B cell (primary cell): Measurements from ENCODE around the gene SLC35F3. TPM values are rescaled to one million over a fixed set of nuclear protein-coding genes. Genes with fewer than 3 reads are reported as not detected.

Experiments
- ATAC-seq: fragments of 200-7000 bp; cut with Tn5 transposase; one replicate; pipeline ENCODE4 v1.10.0; 2021; ENCODE audit warnings: low read depth, mild to moderate bottlenecking, moderate number of reproducible peaks, moderate library complexity
- CTCF ChIA-PET: fragments of 350-600 bp; sonication (Branson Sonifier 250); formaldehyde crosslinking; loops from one replicate; lab custom pipeline; 2021; ENCODE audit warnings: antibody characterized with exemption, inconsistent platforms; lab: Charles Lee
- POLR2A ChIA-PET: fragments of 350-600 bp; sonication (Branson Sonifier 250); formaldehyde crosslinking; loops from one replicate; lab custom pipeline; 2021; ENCODE audit warnings: antibody characterized with exemption; lab: Charles Lee
- DNase-seq: peaks from one replicate; pipeline ENCODE4 v3.0.0; 2013
- H2AFZ ChIP-seq: 2 replicates; pipeline ENCODE4 v1.6.1; 2012; ENCODE audit warnings: mild to moderate bottlenecking, low read depth, low read length; ENCODE audit not compliant: insufficient read depth, poor library complexity, severe bottlenecking
- H3K27ac ChIP-seq, 2 donors: 1 replicate in 1 of 2; 2 replicates in 1 of 2; pipeline ENCODE4 v1.5.1; 2012 to 2013; ENCODE audit warnings: low read length in 2 of 2, mild to moderate bottlenecking in 2 of 2, moderate library complexity in 1 of 2
- H3K27me3 ChIP-seq, 4 experiments: fragments of 200-600 bp in 1 of 4; sonication (generic) in 1 of 4; replicated peaks in 1 of 4; 1 replicate in 2 of 4; 2 replicates in 2 of 4; pipeline versions ENCODE4 v1.6.1 to v1.7.0; 2013 to 2016; ENCODE audit warnings: low read length in 3 of 4, mild to moderate bottlenecking in 2 of 4, mixed read lengths in 1 of 4, moderate library complexity in 1 of 4; ENCODE audit not compliant: insufficient read depth in 4 of 4, control insufficient read depth in 3 of 4; ENCODE audit errors: control extremely low read depth in 1 of 4
- H3K36me3 ChIP-seq, 2 experiments: replicated peaks in 1 of 2; 1 replicate in 1 of 2; 2 replicates in 1 of 2; pipeline versions ENCODE4 v1.6.1 to v1.7.1; 2013; ENCODE audit warnings: low read length in 1 of 2; ENCODE audit not compliant: insufficient read depth in 2 of 2, control insufficient read depth in 1 of 2; ENCODE audit errors: control extremely low read depth in 1 of 2, extremely low read depth in 1 of 2
- H3K4me1 ChIP-seq, 2 donors: fragments of 200-600 bp in 1 of 2; sonication (generic) in 1 of 2; 1 replicate in 1 of 2; 2 replicates in 1 of 2; pipeline versions ENCODE4 v1.5.1 to v1.6.1; 2013 to 2017; ENCODE audit warnings: low read length in 2 of 2; ENCODE audit not compliant: control insufficient read depth in 2 of 2, insufficient read depth in 2 of 2
- H3K4me2 ChIP-seq: replicated peaks from 2 replicates; pipeline ENCODE3; 2012; ENCODE audit warnings: mild to moderate bottlenecking, low read depth, low read length; ENCODE audit not compliant: poor library complexity, severe bottlenecking
- H3K4me3 ChIP-seq, 5 experiments: fragments of 200-600 bp in 1 of 5; sonication (generic) in 1 of 5; 1 replicate in 3 of 5; 2 replicates in 2 of 5; pipeline versions ENCODE4 v1.5.1 to v1.7.0; 2011 to 2016; ENCODE audit warnings: low read length in 4 of 5, mild to moderate bottlenecking in 4 of 5, low read depth in 2 of 5, control low read depth in 1 of 5, moderate library complexity in 1 of 5; ENCODE audit not compliant: insufficient read depth in 1 of 5; ENCODE audit errors: control extremely low read depth in 1 of 5, extremely low read depth in 1 of 5
- H3K79me2 ChIP-seq: fragments of 200-600 bp; sonication (generic); one replicate; pipeline ENCODE4 v1.6.0; 2016; ENCODE audit warnings: low read length; ENCODE audit not compliant: control insufficient read depth, insufficient read depth
- H3K9ac ChIP-seq: fragments of 200-600 bp; sonication (generic); 2 replicates; pipeline ENCODE4 v1.6.1; 2017; ENCODE audit warnings: mild to moderate bottlenecking, low read length, moderate library complexity
- H3K9me3 ChIP-seq, 3 donors: one replicate each; pipeline versions ENCODE4 v1.6.1 to v1.7.1; 2013; ENCODE audit warnings: low read length in 2 of 3; ENCODE audit not compliant: control insufficient read depth in 2 of 3, insufficient read depth in 1 of 3; ENCODE audit errors: control extremely low read depth in 1 of 3
- H4K20me1 ChIP-seq: 2 replicates; pipeline ENCODE4 v1.6.0; 2012; ENCODE audit warnings: mild to moderate bottlenecking, low read length; ENCODE audit not compliant: insufficient read depth, control insufficient read depth, poor library complexity, severe bottlenecking
- H3K27ac Mint-ChIP-seq: one replicate; pipeline ENCODE4 v1.8.0; 2021; ENCODE audit warnings: mixed read lengths
- H3K27me3 Mint-ChIP-seq: one replicate; pipeline ENCODE4 v1.8.0; 2021; ENCODE audit warnings: mixed read lengths
- H3K4me1 Mint-ChIP-seq: one replicate; pipeline ENCODE4 v1.8.0; 2021; ENCODE audit warnings: mixed read lengths
- H3K4me3 Mint-ChIP-seq: one replicate; pipeline ENCODE4 v1.8.0; 2021; ENCODE audit warnings: mixed read lengths
- H3K9me3 Mint-ChIP-seq: one replicate; pipeline ENCODE4 v1.8.0; 2022; ENCODE audit warnings: mixed read lengths; ENCODE audit not compliant: insufficient read depth
- EZH2 ChIP-seq: IDR thresholded peaks from 2 replicates; pipeline ENCODE4 v1.6.1; 2012; ENCODE audit warnings: borderline replicate concordance, low read depth, mild to moderate bottlenecking, moderate library complexity, low read length; ENCODE audit not compliant: insufficient read depth, poor library complexity, severe bottlenecking
- WGBS: methylation state at CpG from one replicate; pipeline ENCODE4 v1.1.5; 2013; ENCODE audit warnings: missing lambda C conversion rate; ENCODE audit not compliant: insufficient coverage; 5-methylcytosine and 5-hydroxymethylcytosine counted together
- intact Hi-C: fragments of 100-400 bp; cut with micrococcal nuclease; formaldehyde crosslinking; loops from one replicate; pipeline ENCODE4 v1.10.0; 2022
- polyA plus RNA-seq: library from polyadenylated mRNA; depleted of rRNA; stranded (reverse); fragments of >200 nt; gene quantifications from 2 replicates; pipeline ENCODE4 v1.2.3, GENCODE V29; 2012
- total RNA-seq, 2 donors: library from RNA; stranded (reverse); fragments of 120-200 nt in 1 of 2; gene quantifications; 1 replicate in 1 of 2; 2 replicates in 1 of 2; pipeline versions ENCODE4 v1.2.3 to v1.2.4, GENCODE V29; 2013 to 2022
- TF ChIP-seq, protein P1 (sequence below): fragments of 200-600 bp; IDR thresholded peaks from one replicate; pipeline ENCODE4 v1.8.0; 2022; ENCODE audit warnings: antibody characterized with exemption, mild to moderate bottlenecking

The SLC35F3 gene
- total and polyA plus RNA-seq, 2 donors (not counting 1 experiment from before 2014, with no cell fraction given) = not detected

DNA sequence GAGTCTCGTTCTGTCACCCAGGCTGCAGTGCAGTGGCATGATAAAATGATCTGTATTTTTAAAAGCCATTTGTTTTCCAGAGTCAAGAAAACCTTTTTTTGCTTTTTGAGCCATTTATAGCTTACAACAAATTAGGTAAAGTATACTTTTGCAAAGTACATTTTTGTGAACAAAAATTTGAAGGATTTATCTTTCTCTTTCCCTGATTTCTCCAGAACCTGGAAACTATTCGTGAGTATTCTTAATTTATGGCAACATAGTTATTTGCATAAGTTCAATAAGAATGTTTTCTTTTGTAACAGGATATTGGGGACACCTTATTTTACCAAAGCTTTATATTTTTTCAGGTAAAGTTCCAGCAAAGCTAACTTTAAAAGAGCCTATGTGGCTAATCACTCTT lies 37.4 kb upstream of the SLC35F3 start:
- ATAC-seq (no peak), DNase-seq (no peak)
- WGBS = no CpG with 5 or more reads among the region's 2 CpGs
- H3K4me3 ChIP-seq = no peak overlapping the region
- H3K4me1 Mint-ChIP-seq = no peaks in the 10 kb centered on the region
- intact Hi-C loops = no loop called here
- CTCF ChIA-PET = no interaction called here
- H3K4me3 Mint-ChIP-seq = no peak overlapping the region
- H3K36me3 ChIP-seq = no peaks in the 10 kb centered on the region
- no peak overlapping the region for H3K4me2 ChIP-seq
- no peaks in the 10 kb centered on the region for H3K4me1 ChIP-seq
- H3K9me3 Mint-ChIP-seq = peaks cover 11% of the 10 kb centered on the region
- H3K27ac ChIP-seq = no peak overlapping the region
- no peaks in the 10 kb centered on the region for H3K79me2 ChIP-seq
- H3K27me3 ChIP-seq = no peaks in the 10 kb centered on the region
- TF ChIP-seq, protein P1, sequence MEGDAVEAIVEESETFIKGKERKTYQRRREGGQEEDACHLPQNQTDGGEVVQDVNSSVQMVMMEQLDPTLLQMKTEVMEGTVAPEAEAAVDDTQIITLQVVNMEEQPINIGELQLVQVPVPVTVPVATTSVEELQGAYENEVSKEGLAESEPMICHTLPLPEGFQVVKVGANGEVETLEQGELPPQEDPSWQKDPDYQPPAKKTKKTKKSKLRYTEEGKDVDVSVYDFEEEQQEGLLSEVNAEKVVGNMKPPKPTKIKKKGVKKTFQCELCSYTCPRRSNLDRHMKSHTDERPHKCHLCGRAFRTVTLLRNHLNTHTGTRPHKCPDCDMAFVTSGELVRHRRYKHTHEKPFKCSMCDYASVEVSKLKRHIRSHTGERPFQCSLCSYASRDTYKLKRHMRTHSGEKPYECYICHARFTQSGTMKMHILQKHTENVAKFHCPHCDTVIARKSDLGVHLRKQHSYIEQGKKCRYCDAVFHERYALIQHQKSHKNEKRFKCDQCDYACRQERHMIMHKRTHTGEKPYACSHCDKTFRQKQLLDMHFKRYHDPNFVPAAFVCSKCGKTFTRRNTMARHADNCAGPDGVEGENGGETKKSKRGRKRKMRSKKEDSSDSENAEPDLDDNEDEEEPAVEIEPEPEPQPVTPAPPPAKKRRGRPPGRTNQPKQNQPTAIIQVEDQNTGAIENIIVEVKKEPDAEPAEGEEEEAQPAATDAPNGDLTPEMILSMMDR = no peak
- TF ChIP-seq EZH2 = no peak
- POLR2A ChIA-PET = no interaction called here
- no peaks in the 10 kb centered on the region for H4K20me1 ChIP-seq
- H2AFZ ChIP-seq = no peak overlapping the region
- H3K9ac ChIP-seq = no peak overlapping the region
- no peaks in the 10 kb centered on the region for H3K9me3 ChIP-seq
- no peaks in the 10 kb centered on the region for H3K27me3 Mint-ChIP-seq
- H3K27ac Mint-ChIP-seq = no peak overlapping the region

DNA sequence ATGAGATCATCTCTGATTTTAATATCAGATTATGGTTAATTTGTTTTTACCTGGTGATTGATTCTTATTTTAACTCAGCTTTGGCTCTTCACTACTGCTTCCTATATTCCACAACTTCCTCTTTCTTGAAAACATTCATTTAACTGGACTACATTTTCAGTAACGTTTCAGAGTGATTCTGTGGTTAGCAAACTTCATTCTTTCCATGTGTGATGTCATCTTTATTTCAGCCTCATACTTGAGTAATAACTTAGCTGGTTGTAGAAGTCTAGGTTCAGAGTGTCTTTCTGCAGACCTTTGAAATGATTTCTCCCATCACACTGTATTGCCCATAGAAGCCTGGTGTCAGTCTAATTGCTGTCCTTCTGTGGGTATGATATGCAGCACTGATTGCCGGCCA lies 36.0 kb upstream of the SLC35F3 start:
- H3K4me1 ChIP-seq = no peaks in the 10 kb centered on the region
- Mint-ChIP-seq H3K27ac (no peak overlapping the region), H3K9me3 (peaks cover 11% of the 10 kb centered on the region), H3K4me3 (no peak overlapping the region), H3K27me3 (no peaks in the 10 kb centered on the region), H3K4me1 (no peaks in the 10 kb centered on the region)
- ATAC-seq = no peak
- 88% methylated on average over 1 of the region's 2 CpGs for WGBS
- H3K9me3 ChIP-seq = no peaks in the 10 kb centered on the region
- H3K4me3 ChIP-seq = no peak overlapping the region
- no peaks in the 10 kb centered on the region for H3K79me2 ChIP-seq
- intact Hi-C loops = no loop called here
- H3K36me3 ChIP-seq = no peaks in the 10 kb centered on the region
- no peaks in the 10 kb centered on the region for H4K20me1 ChIP-seq
- H3K27me3 ChIP-seq = no peaks in the 10 kb centered on the region
- H2AFZ ChIP-seq = no peak overlapping the region
- TF ChIP-seq, protein P1 = no peak
- TF ChIP-seq EZH2 = no peak
- no peak for DNase-seq
- POLR2A ChIA-PET = no interaction called here
- H3K9ac ChIP-seq = no peak overlapping the region
- CTCF ChIA-PET = no interaction called here
- H3K4me2 ChIP-seq = no peak overlapping the region
- H3K27ac ChIP-seq = no peak overlapping the region
